GM12892 (cell line): Measurements from ENCODE around the gene ADRA2B.

Experiments used
- POLR2A ChIP-seq: IDR thresholded peaks from 2 replicates; pipeline ENCODE4 v1.6.1; 2011; ENCODE audit warnings: low read depth, low read length, control low read depth
- POLR2AphosphoS5 ChIP-seq: IDR thresholded peaks from 2 replicates; pipeline ENCODE4 v1.6.1; 2011; ENCODE audit warnings: low read depth, low read length, control low read depth

- TF ChIP-seq POLR2AphosphoS5 (no peak), POLR2A (no peak)
Measured at GRCh38 chr2:96163415-96163767, 47.0 kb upstream of the ADRA2B start.
